HG03280 (cell line): ENCODE results near the gene RNF220.

Source experiments
- ATAC-seq: cut with Tn5 transposase; IDR thresholded peaks from one replicate; pipeline ENCODE4 v1.9.1; 2021; ENCODE audit warnings: mild to moderate bottlenecking, moderate library complexity; ENCODE audit not compliant: unreplicated experiment

The RNF220 gene

GRCh38 chr1:44425341-44426082 is 20.5 kb downstream of the RNF220 start:
- ATAC-seq: no peak

GRCh38 chr1:44431861-44432260 is 26.8 kb downstream of the RNF220 start:
- ATAC-seq: no peak

GRCh38 chr1:44433209-44433608 is 28.2 kb downstream of the RNF220 start:
- ATAC-seq: no peak

DNA sequence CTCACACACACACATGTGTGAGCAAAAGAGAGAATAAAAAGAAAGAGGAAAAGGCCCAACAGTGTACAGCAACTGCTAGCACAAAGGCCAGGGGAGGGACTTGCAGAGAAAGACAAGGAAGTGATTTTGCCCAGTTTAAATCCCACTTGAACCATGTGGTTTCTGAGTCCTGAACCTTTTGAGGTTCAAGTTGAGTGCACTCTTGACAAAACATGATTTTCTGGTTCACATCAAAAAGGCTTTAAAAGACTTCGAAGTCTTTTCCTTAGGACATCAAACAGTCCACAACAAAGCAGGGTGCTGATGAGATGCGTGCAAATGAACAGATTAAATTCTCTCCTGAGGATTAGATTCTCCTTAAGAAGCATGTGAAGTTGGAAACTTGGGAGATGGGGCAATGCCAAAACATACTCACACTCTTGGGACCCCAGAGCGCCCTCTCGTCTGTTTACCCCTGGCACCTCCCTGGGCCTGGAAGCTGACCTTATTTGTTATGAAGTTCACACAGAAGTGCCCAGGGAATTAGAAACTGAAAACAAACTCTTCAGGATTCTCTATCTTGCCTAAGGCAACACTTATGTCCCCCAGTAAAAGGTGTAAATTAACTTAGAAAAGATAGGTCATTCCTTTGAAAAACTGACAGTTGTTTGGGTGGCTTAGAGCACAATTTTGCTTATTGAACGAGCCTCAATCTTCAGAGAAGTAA is 31.5 kb downstream of the RNF220 start:
- ATAC-seq: no peak

GRCh38 chr1:44437107-44437716 is 32.2 kb downstream of the RNF220 start:
- ATAC-seq: no peak

DNA sequence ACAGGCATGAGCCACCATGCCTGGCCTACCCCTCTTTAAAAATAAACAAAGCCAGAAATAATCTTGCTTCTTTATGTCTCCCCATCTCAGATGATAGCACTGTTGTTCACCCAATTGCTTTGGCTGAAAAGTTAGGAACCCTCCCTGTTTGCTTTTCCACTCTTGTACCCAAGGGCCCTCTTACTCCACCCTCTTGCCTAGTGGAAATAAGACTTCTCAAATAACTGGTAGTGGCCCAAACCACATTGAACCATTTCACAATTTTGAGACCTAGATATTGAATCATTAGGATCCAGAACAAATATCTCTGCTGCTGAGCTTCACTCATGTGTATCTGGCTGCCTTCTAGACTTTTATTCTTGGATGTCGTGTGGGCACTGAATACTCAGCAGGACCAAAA is 37.7 kb downstream of the RNF220 start:
- ATAC-seq: no peak

GRCh38 chr1:44447051-44447810 is 42.2 kb downstream of the RNF220 start:
- ATAC-seq: no peak

GRCh38 chr1:44453798-44454349 is 48.8 kb downstream of the RNF220 start:
- ATAC-seq: no peak

GRCh38 chr1:44454704-44455103 is 49.6 kb downstream of the RNF220 start:
- no peak for ATAC-seq

DNA sequence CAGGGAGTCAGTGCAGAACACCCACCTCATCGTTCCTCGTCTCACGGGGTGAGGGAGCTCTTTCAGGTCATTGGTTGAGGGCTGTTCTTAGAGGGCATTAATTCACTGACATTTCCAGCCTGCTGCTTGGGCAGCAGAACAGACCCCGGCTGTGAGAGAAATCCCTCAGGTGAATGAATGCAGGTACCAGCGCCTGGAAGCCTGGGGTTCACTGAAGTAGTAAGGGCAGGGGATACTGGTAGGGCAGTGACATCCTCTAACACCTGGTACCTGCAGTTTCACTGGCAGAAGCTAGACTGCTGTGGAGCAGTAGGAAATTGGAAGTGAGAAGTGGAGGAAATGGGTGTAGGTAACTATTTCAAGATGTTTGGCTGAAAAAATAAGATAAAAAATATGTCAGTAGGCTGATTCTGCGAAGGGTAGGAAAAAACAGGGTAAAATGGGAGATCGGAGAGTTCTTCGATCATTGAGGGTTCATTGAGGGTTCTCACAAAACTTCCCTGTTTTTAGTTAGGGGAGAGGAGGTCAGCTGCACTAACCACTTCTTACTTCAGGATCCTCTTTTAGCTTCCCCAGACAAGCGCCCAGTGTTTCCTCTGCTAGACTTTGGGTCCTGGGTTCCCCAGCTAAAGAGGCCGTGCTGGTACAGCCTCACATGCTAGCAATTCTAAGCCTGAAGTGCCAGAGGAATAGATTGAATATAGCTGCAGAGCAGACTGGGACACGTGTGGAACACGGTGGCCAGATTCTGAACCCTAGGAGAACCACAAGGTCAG is 55.2 kb downstream of the RNF220 start:
- ATAC-seq: no peak

- no peak for ATAC-seq
Measured at GRCh38 chr1:44464361-44464760, 59.3 kb downstream of the RNF220 start.

- no peak for ATAC-seq
Measured at GRCh38 chr1:44467566-44467965, 62.5 kb downstream of the RNF220 start.

GRCh38 chr1:44471911-44472453 is 66.9 kb downstream of the RNF220 start:
- ATAC-seq: no peak

DNA sequence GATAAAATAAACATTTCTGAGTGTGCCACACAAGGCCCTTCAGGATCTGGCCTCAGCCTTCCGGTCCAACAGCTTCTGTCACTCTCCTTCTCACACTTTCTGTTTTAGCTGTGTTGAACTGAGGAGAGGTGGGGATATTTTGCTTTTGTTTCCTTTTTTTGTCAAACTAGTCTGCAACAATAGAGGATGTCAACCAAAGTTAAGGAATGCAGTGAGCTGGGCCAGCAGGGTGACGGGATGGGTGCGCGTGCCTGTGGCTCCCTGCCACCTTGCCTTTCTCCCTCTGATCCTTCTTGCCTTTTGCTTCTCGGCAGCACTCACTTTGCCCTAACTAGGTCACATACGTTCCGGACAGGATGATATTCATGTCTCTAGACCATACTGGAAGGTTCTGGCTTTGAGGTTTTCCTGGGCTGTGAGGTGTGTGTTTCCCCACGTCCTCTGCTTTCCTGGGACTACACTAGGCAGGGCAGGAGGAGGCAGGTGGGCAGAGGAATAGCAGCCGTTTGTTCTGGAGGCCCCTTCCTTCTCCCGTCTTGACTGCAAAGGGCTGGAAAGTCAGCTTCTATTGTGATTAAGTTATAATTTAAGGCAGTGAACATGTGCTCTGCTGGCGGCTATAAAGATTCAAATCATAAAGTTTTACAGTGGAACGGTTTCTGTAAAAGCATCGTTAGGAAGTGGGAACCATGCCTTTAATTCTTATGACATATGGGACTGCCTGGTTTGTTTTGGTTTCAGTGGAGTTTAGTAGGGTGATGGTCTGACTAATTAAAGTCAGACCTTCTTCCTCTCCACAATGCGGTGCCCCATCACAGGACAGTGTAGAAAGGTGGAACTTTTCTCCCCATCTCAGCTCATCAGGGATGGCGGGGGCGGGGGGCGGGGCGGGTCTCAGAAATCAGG is 67.8 kb downstream of the RNF220 start:
- ATAC-seq: no peak

DNA sequence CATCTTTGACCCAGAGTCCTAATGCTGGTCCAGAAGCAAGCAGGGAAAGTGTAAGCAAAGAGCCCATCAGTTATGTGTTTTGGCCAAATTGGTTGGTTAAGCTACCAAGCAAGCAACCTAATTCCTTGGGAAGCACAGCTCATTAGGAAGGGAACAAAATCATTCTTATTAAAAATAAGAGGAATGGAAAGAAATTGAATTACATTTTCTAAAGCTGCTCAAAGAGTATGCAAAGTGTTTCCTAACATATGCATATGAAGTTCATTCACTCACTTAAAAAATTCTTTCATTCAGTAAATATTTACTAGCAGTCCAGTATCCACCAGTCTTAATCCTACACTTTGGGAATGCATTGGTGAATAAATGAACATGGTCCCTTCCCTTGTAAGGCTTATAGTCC is 71.8 kb downstream of the RNF220 start:
- no peak for ATAC-seq

GRCh38 chr1:44481701-44482100 is 76.6 kb downstream of the RNF220 start:
- no peak for ATAC-seq

- no peak for ATAC-seq
Measured at GRCh38 chr1:44483089-44483874, 78.2 kb downstream of the RNF220 start.

DNA sequence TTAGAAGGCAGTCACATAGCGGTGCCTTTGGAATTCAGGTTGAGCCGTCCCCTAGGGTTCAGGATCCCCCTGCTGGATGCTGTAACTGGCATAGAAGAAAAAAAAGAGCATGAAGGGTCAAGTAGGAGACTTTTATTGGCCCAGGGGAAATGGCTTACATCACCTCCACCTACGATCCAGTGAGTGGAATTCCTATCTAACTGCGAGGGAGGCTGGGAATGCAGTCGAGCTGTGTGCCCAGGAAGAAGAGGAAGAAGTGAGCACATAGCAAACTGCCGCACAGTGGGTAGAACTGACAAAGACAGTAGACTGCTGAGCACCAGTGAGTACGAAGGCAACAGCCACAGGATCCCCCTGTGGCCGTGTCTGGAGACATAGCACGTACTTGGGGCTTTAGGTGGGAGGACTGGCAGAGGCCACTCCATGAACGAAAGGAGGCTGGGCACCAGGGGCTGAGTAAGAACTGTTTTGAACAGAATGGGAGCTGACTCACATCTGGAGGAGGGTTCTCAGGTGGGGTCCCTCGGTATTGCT is 79.2 kb downstream of the RNF220 start:
- no peak for ATAC-seq
